ENCODE data around the gene MAP1B.

MAP1B gene

GRCh38 chr5:72233835-72234234, 126.6 kb downstream of the MAP1B start:
- no peak for TF ChIP-seq CTCF (IDR thresholded peaks at IDR 0.05; ENCODE audit: extremely low read depth, missing control alignments)
- DNase-seq (ENCODE audit: low spot score), result no peak

GRCh38 chr5:72234265-72234700, 127.0 kb downstream of the MAP1B start:
- peak; percentile 64 for DNase-seq (ENCODE audit: low spot score)
- no peak for TF ChIP-seq CTCF (IDR thresholded peaks at IDR 0.05; ENCODE audit: extremely low read depth, missing control alignments)

- no peak for DNase-seq (ENCODE audit: low spot score)
- TF ChIP-seq CTCF (IDR thresholded peaks at IDR 0.05; ENCODE audit: extremely low read depth, missing control alignments), result no peak
Observed at GRCh38 chr5:72234868-72235267, 127.6 kb downstream of the MAP1B start.

- TF ChIP-seq CTCF (IDR thresholded peaks at IDR 0.05; ENCODE audit: extremely low read depth, missing control alignments), result no peak
- no peak for DNase-seq (ENCODE audit: low spot score)
Observed at GRCh38 chr5:72235725-72236124, 128.4 kb downstream of the MAP1B start.

GRCh38 chr5:72237415-72237814, 130.1 kb downstream of the MAP1B start:
- TF ChIP-seq CTCF (IDR thresholded peaks at IDR 0.05; ENCODE audit: extremely low read depth, missing control alignments), result no peak
- DNase-seq (ENCODE audit: low spot score), result no peak

- no peak for DNase-seq (ENCODE audit: low spot score)
Observed at GRCh38 chr5:72237879-72238278, 130.6 kb downstream of the MAP1B start.

More at GRCh38 chr5:72237879-72238278, 130.6 kb downstream of the MAP1B start:
- no peak for TF ChIP-seq CTCF (IDR thresholded peaks at IDR 0.05; ENCODE audit: extremely low read depth, missing control alignments)

All from GM20000 (cell line).